HCT116 (cell line): ENCODE measurements around the gene SELENBP1.

Experiments used
- CTCF ChIP-seq, 3 experiments: fragments of 200-600 bp in 1 of 3; sonication (generic) in 1 of 3; IDR thresholded peaks in 2 of 3; conservative IDR thresholded peaks in 1 of 3; 2 replicates each; pipeline ENCODE4 v1.5.1; 2012 to 2017; ENCODE audit warnings: low read depth in 2 of 3, low read length in 2 of 3, antibody characterized with exemption in 1 of 3, borderline replicate concordance in 1 of 3, control low read depth in 1 of 3, mild to moderate bottlenecking in 1 of 3, mixed read lengths in 1 of 3, mixed run types in 1 of 3, moderate library complexity in 1 of 3; ENCODE audit not compliant: insufficient read depth in 1 of 3
- EZH2 ChIP-seq: fragments of 200-600 bp; sonication (generic); IDR thresholded peaks from 2 replicates; pipeline ENCODE4 v1.6.1; 2017; ENCODE audit warnings: antibody characterized with exemption, mixed run types
- POLR2A ChIP-seq: IDR thresholded peaks from 2 replicates; pipeline ENCODE4 v1.7.0; 2011; ENCODE audit warnings: borderline replicate concordance; ENCODE audit not compliant: insufficient read depth, insufficient read length; ENCODE audit errors: extremely low read depth
- ZBTB33 ChIP-seq: IDR thresholded peaks from 2 replicates; pipeline ENCODE4 v1.6.1; 2011; ENCODE audit warnings: mild to moderate bottlenecking, low read length, moderate library complexity; ENCODE audit not compliant: insufficient replicate concordance; ENCODE audit errors: extremely low read depth

GRCh38 chr1:151340870-151341754 is 31.4 kb downstream of the SELENBP1 start:
- TF ChIP-seq CTCF (IDR thresholded peaks at IDR 0.05 in 2 of 3, conservative IDR thresholded peaks at IDR 0.05 in 1 of 3; ENCODE audit: borderline replicate concordance in 1 of 3, insufficient read depth in 1 of 3, low read depth in 2 of 3, low read length in 2 of 3), result peak; percentile 55 to 94 (median 82); a peak in 5 of 6 replicates
- no peak for TF ChIP-seq POLR2A
- no peak for TF ChIP-seq ZBTB33
- TF ChIP-seq EZH2, result no peak
